WTC11 (cell line): Measurements from ENCODE around the gene NPAS3. TPM values are rescaled to one million over a fixed set of nuclear protein-coding genes. Genes with fewer than 3 reads are reported as not detected.

Source experiments
- CREB1 ChIP-seq: sonication (generic); formaldehyde crosslinking; IDR thresholded peaks from 2 replicates; pipeline ENCODE4 v1.8.0; 2023; ENCODE audit warnings: mild to moderate bottlenecking, missing genetic modification reagents
- E2F1 ChIP-seq: sonication (generic); formaldehyde crosslinking; IDR thresholded peaks from 2 replicates; pipeline ENCODE4 v1.8.0; 2022; ENCODE audit warnings: mild to moderate bottlenecking, missing genetic modification reagents
- FOXP1 ChIP-seq: sonication (generic); formaldehyde crosslinking; IDR thresholded peaks from 2 replicates; pipeline ENCODE4 v1.8.0; 2022; ENCODE audit warnings: missing genetic modification reagents, mild to moderate bottlenecking, moderate library complexity, borderline replicate concordance
- GTF2I ChIP-seq: fragments of 250-450 bp; sonication (Bioruptor Pico); conservative IDR thresholded peaks from 2 replicates; pipeline ENCODE4 v1.4.0; 2021; ENCODE audit warnings: mild to moderate bottlenecking
- HMGA2 ChIP-seq: fragments of 250-450 bp; sonication (Bioruptor Pico); IDR thresholded peaks from 2 replicates; pipeline ENCODE4 v1.4.0; 2021; ENCODE audit warnings: mild to moderate bottlenecking, moderate library complexity
- HMGXB4 ChIP-seq: sonication (generic); formaldehyde crosslinking; IDR thresholded peaks from 2 replicates; pipeline ENCODE4 v1.8.1; 2023; ENCODE audit warnings: mild to moderate bottlenecking, moderate library complexity, missing genetic modification reagents
- IRF1 ChIP-seq: sonication (generic); formaldehyde crosslinking; IDR thresholded peaks from 2 replicates; pipeline ENCODE4 v1.8.0; 2023; ENCODE audit warnings: missing genetic modification reagents
- JAZF1 ChIP-seq: fragments of 250-450 bp; sonication (Bioruptor Pico); IDR thresholded peaks from 2 replicates; pipeline ENCODE4 v1.9.0; 2021; ENCODE audit warnings: moderate library complexity, mild to moderate bottlenecking, inconsistent platforms
- JUN ChIP-seq: sonication (generic); formaldehyde crosslinking; IDR thresholded peaks from 2 replicates; pipeline ENCODE4 v1.8.0; 2023; ENCODE audit warnings: mild to moderate bottlenecking, missing genetic modification reagents
- MAX ChIP-seq: sonication (generic); formaldehyde crosslinking; IDR thresholded peaks from 2 replicates; pipeline ENCODE4 v1.8.0; 2022; ENCODE audit warnings: mild to moderate bottlenecking, missing genetic modification reagents
- MXD4 ChIP-seq: fragments of 250-450 bp; sonication (Bioruptor Pico); IDR thresholded peaks from 2 replicates; pipeline ENCODE4 v1.8.0; 2021; ENCODE audit warnings: mild to moderate bottlenecking, moderate library complexity, borderline replicate concordance
- MYBL2 ChIP-seq: sonication (generic); formaldehyde crosslinking; IDR thresholded peaks from 2 replicates; pipeline ENCODE4 v1.8.1; 2023; ENCODE audit warnings: mild to moderate bottlenecking, moderate library complexity, missing genetic modification reagents
- PRRX2 ChIP-seq: fragments of 250-450 bp; sonication (Bioruptor Pico); IDR thresholded peaks from 2 replicates; pipeline ENCODE4 v1.8.0; 2021; ENCODE audit warnings: mild to moderate bottlenecking
- SP1 ChIP-seq: sonication (generic); formaldehyde crosslinking; conservative IDR thresholded peaks from 2 replicates; pipeline ENCODE4 v1.8.1; 2022; ENCODE audit warnings: missing genetic modification reagents
- ZNF281 ChIP-seq: sonication (generic); formaldehyde crosslinking; IDR thresholded peaks from 2 replicates; pipeline ENCODE4 v1.8.0; 2023; ENCODE audit warnings: mild to moderate bottlenecking, missing genetic modification reagents
- ZNF671 ChIP-seq: fragments of 250-450 bp; sonication (Bioruptor Pico); IDR thresholded peaks from 2 replicates; pipeline ENCODE4 v1.8.0; 2021; ENCODE audit warnings: mild to moderate bottlenecking
- total RNA-seq: library from RNA; stranded (reverse); gene quantifications from 3 replicates; pipeline ENCODE4 v1.2.3, GENCODE V29; 2021
- TF ChIP-seq, protein P1 (sequence below): sonication (generic); formaldehyde crosslinking; IDR thresholded peaks from 2 replicates; pipeline ENCODE4 v1.8.0; 2022; ENCODE audit warnings: mild to moderate bottlenecking, missing genetic modification reagents
- TF ChIP-seq, protein P2 (sequence below): sonication (generic); formaldehyde crosslinking; IDR thresholded peaks from 2 replicates; pipeline ENCODE4 v1.8.1; 2022; ENCODE audit warnings: low read depth, missing genetic modification reagents, borderline replicate concordance
- TF ChIP-seq, protein P3 (sequence below): sonication (generic); formaldehyde crosslinking; IDR thresholded peaks from 2 replicates; pipeline ENCODE4 v1.8.1; 2022; ENCODE audit warnings: mild to moderate bottlenecking, moderate library complexity, missing genetic modification reagents
- TF ChIP-seq, protein P4 (sequence below): fragments of 250-450 bp; sonication (Bioruptor Pico); IDR thresholded peaks from 2 replicates; pipeline ENCODE4 v1.9.0; 2021; ENCODE audit warnings: moderate library complexity, mild to moderate bottlenecking, inconsistent platforms, borderline replicate concordance
- TF ChIP-seq, protein P5 (sequence below): sonication (generic); formaldehyde crosslinking; IDR thresholded peaks from 2 replicates; pipeline ENCODE4 v1.8.1; 2022; ENCODE audit warnings: missing genetic modification reagents, borderline replicate concordance
- TF ChIP-seq, protein P6 (sequence below): sonication (generic); formaldehyde crosslinking; IDR thresholded peaks from 2 replicates; pipeline ENCODE4 v1.8.0; 2022; ENCODE audit warnings: mild to moderate bottlenecking, missing genetic modification reagents

The NPAS3 gene
- total RNA-seq, 1 experiment from 2014 or later: 3.2 TPM

DNA sequence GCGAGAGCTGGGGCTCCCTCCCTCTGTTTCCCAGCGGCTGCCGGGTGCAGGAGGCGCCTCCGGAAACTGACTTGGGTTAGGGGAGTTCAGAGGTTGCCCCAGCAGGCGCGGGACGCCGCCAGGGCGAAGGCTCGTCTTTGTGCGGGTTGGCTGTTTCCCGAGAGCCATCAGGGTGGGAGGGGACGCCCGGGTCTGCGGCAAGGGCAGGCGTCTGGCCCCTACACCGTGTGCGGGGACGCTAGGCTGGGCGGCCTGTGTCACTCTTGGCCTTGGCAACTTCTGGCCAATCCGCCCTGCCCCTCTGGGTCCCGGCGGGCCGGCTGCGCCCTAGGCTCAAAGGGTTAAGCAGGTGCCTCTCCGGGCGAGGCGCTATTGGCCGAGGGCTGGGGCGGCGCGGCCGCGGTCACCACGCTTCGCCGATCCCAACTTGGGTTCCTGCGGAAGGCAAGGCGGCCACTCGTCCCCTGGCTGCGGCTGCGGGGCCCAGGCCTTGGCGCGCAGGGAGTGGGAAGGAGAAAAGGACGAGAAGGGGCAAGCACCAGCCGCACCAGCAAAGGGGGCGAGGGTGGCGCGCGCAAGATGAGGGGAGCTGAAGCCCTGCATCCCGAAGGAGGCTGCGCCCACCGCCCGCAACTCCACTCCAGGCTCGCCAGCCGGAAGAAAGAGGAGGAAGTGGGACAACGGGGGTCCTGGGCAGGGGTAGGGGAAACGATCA is 5.6 kb upstream of the NPAS3 start (continued):
- TF ChIP-seq ZNF281 (CRISPR knock-in tag): no peak
- TF ChIP-seq, protein P1, sequence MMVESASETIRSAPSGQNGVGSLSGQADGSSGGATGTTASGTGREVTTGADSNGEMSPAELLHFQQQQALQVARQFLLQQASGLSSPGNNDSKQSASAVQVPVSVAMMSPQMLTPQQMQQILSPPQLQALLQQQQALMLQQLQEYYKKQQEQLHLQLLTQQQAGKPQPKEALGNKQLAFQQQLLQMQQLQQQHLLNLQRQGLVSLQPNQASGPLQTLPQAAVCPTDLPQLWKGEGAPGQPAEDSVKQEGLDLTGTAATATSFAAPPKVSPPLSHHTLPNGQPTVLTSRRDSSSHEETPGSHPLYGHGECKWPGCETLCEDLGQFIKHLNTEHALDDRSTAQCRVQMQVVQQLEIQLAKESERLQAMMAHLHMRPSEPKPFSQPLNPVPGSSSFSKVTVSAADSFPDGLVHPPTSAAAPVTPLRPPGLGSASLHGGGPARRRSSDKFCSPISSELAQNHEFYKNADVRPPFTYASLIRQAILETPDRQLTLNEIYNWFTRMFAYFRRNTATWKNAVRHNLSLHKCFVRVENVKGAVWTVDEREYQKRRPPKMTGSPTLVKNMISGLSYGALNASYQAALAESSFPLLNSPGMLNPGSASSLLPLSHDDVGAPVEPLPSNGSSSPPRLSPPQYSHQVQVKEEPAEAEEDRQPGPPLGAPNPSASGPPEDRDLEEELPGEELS (CRISPR knock-in tag): peak; percentile 96
- TF ChIP-seq ZNF671: no peak
- peak; percentile 57 for TF ChIP-seq CREB1 (CRISPR knock-in tag)
- no peak for TF ChIP-seq MXD4 (CRISPR knock-in tag)
- no peak; the same call in 1 of the 2 replicates for TF ChIP-seq E2F1
- TF ChIP-seq SP1 (CRISPR knock-in tag): peak; percentile 54; the same call in 1 of the 2 replicates
- TF ChIP-seq JUN (CRISPR knock-in tag): peak; percentile 59; the same call in 1 of the 2 replicates
- TF ChIP-seq, protein P2, sequence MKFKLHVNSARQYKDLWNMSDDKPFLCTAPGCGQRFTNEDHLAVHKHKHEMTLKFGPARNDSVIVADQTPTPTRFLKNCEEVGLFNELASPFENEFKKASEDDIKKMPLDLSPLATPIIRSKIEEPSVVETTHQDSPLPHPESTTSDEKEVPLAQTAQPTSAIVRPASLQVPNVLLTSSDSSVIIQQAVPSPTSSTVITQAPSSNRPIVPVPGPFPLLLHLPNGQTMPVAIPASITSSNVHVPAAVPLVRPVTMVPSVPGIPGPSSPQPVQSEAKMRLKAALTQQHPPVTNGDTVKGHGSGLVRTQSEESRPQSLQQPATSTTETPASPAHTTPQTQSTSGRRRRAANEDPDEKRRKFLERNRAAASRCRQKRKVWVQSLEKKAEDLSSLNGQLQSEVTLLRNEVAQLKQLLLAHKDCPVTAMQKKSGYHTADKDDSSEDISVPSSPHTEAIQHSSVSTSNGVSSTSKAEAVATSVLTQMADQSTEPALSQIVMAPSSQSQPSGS (CRISPR knock-in tag): peak; percentile 33; the same call in 1 of the 2 replicates
- TF ChIP-seq PRRX2 (CRISPR knock-in tag): no peak
- TF ChIP-seq, protein P3, sequence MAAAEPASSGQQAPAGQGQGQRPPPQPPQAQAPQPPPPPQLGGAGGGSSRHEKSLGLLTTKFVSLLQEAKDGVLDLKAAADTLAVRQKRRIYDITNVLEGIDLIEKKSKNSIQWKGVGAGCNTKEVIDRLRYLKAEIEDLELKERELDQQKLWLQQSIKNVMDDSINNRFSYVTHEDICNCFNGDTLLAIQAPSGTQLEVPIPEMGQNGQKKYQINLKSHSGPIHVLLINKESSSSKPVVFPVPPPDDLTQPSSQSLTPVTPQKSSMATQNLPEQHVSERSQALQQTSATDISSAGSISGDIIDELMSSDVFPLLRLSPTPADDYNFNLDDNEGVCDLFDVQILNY (CRISPR knock-in tag): peak; percentile 81
- 0 out of 2 replicates have a peak, but pooled peaks have one; percentile 57 for TF ChIP-seq MYBL2 (CRISPR knock-in tag)
- TF ChIP-seq, protein P4, sequence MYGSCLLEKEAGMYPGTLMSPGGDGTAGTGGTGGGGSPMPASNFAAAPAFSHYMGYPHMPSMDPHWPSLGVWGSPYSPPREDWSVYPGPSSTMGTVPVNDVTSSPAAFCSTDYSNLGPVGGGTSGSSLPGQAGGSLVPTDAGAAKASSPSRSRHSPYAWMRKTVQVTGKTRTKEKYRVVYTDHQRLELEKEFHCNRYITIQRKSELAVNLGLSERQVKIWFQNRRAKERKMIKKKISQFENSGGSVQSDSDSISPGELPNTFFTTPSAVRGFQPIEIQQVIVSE: no peak
- TF ChIP-seq, protein P5, sequence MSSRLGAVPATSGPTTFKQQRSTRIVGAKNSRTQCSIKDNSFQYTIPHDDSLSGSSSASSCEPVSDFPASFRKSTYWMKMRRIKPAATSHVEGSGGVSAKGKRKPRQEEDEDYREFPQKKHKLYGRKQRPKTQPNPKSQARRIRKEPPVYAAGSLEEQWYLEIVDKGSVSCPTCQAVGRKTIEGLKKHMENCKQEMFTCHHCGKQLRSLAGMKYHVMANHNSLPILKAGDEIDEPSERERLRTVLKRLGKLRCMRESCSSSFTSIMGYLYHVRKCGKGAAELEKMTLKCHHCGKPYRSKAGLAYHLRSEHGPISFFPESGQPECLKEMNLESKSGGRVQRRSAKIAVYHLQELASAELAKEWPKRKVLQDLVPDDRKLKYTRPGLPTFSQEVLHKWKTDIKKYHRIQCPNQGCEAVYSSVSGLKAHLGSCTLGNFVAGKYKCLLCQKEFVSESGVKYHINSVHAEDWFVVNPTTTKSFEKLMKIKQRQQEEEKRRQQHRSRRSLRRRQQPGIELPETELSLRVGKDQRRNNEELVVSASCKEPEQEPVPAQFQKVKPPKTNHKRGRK: no peak
- TF ChIP-seq GTF2I (CRISPR knock-in tag): no peak
- peak; percentile 96 for TF ChIP-seq MAX (CRISPR knock-in tag)
- TF ChIP-seq HMGA2 (CRISPR knock-in tag): no peak
- TF ChIP-seq, protein P6, sequence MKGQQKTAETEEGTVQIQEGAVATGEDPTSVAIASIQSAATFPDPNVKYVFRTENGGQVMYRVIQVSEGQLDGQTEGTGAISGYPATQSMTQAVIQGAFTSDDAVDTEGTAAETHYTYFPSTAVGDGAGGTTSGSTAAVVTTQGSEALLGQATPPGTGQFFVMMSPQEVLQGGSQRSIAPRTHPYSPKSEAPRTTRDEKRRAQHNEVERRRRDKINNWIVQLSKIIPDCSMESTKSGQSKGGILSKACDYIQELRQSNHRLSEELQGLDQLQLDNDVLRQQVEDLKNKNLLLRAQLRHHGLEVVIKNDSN: peak; percentile 63
- TF ChIP-seq FOXP1 (CRISPR knock-in tag): peak; percentile 97
- peak; percentile 91 for TF ChIP-seq IRF1 (CRISPR knock-in tag)
- peak; percentile 60; the same call in 1 of the 2 replicates for TF ChIP-seq HMGXB4 (CRISPR knock-in tag)
- TF ChIP-seq JAZF1: no peak
